K562 (cell line): ENCODE results near the gene FXR1. TPM values are rescaled to one million over a fixed set of nuclear protein-coding genes. Genes with fewer than 3 reads are reported as not detected.

Experiments used
- AFF4 ChIP-seq: sonication (generic); formaldehyde crosslinking; IDR thresholded peaks from 2 replicates; pipeline ENCODE4 v1.8.0; 2023; ENCODE audit warnings: mild to moderate bottlenecking, missing genetic modification reagents
- BRD9 ChIP-seq: fragments of 450-650 bp; IDR thresholded peaks from 2 replicates; pipeline ENCODE4 v1.6.1; 2018; ENCODE audit warnings: low read depth; ENCODE audit not compliant: partially characterized antibody
- CBX5 ChIP-seq: IDR thresholded peaks from 2 replicates; pipeline ENCODE4 v1.6.1; 2014; ENCODE audit warnings: low read depth, borderline replicate concordance
- EGR1 ChIP-seq: fragments of 450-650 bp; conservative IDR thresholded peaks from 2 replicates; pipeline ENCODE4 v1.6.1; 2017; ENCODE audit warnings: mild to moderate bottlenecking
- ERF ChIP-seq: fragments of 450-650 bp; formaldehyde crosslinking; IDR thresholded peaks from 2 replicates; pipeline ENCODE4 v1.4.0; 2020; ENCODE audit warnings: mild to moderate bottlenecking, mixed read lengths
- FOXP1 ChIP-seq: sonication (generic); formaldehyde crosslinking; IDR thresholded peaks from 2 replicates; pipeline ENCODE4 v1.8.0; 2022; ENCODE audit warnings: mild to moderate bottlenecking, missing genetic modification reagents
- JUND ChIP-seq, 2 experiments: IDR thresholded peaks; 2 replicates in 1 of 2; 3 replicates in 1 of 2; pipeline ENCODE4 v1.6.1; 2011; ENCODE audit warnings: borderline replicate concordance in 2 of 2, low read depth in 2 of 2, low read length in 2 of 2, improper control_type of control experiment in 1 of 2, missing biosample characterization in 1 of 2, missing genetic modification characterization in 1 of 2, missing genetic modification reagents in 1 of 2
- LCOR ChIP-seq: sonication (generic); formaldehyde crosslinking; IDR thresholded peaks from 2 replicates; pipeline ENCODE4 v1.8.0; 2022; ENCODE audit warnings: mild to moderate bottlenecking, missing genetic modification reagents
- PCBP1 ChIP-seq: fragments of 200-400 bp; formaldehyde crosslinking; IDR thresholded peaks from 2 replicates; pipeline ENCODE4 v1.6.1; 2018; ENCODE audit warnings: mild to moderate bottlenecking, low read depth, low read length; ENCODE audit not compliant: poor library complexity, severe bottlenecking
- POLR2G ChIP-seq: fragments of 200-400 bp; formaldehyde crosslinking; IDR thresholded peaks from 2 replicates; pipeline ENCODE4 v1.6.1; 2017; ENCODE audit warnings: low read depth, mild to moderate bottlenecking, antibody characterized with exemption, low read length, moderate library complexity
- RB1 ChIP-seq: fragments of 450-650 bp; IDR thresholded peaks from 2 replicates; pipeline ENCODE4 v1.6.1; 2017; ENCODE audit warnings: low read depth, mild to moderate bottlenecking
- RBBP5 ChIP-seq: fragments of 200-600 bp; sonication (generic); IDR thresholded peaks from 2 replicates; pipeline ENCODE4 v1.6.1; 2012; ENCODE audit warnings: borderline replicate concordance, mild to moderate bottlenecking, low read length, control low read depth, inconsistent platforms; ENCODE audit not compliant: insufficient read depth, poor library complexity, severe bottlenecking
- SMARCB1 ChIP-seq: IDR thresholded peaks from 2 replicates; pipeline ENCODE4 v1.6.1; 2011; ENCODE audit warnings: improper control_type of control experiment, low read depth; ENCODE audit not compliant: insufficient read length
- YY1 ChIP-seq, 3 experiments: IDR thresholded peaks; 2 replicates each; pipeline ENCODE4 v1.6.1; 2011; ENCODE audit warnings: low read length in 2 of 3, mild to moderate bottlenecking in 2 of 3, moderate library complexity in 2 of 3, borderline replicate concordance in 1 of 3, control low read depth in 1 of 3, low read depth in 1 of 3; ENCODE audit not compliant: insufficient read depth in 3 of 3, insufficient replicate concordance in 2 of 3, control insufficient read depth in 1 of 3, insufficient read length in 1 of 3; ENCODE audit errors: extremely low read depth in 1 of 3
- ZNF224 ChIP-seq: sonication (generic); formaldehyde crosslinking; IDR thresholded peaks from 2 replicates; pipeline ENCODE4 v1.8.0; 2022; ENCODE audit warnings: mild to moderate bottlenecking, missing genetic modification reagents
- polyA plus RNA-seq, 8 experiments: library from polyadenylated mRNA; depleted of rRNA in 4 of 8; stranded (reverse) in 5 of 8; unstranded in 3 of 8; fragments of >200 nt; fragmentation: Nextera tagmentation in 2 of 8; fragmentation: Illumina TruSeq in 1 of 8; extraction: Ambion mirVana in 2 of 8; extraction: Trizol in 1 of 8; gene quantifications; 2 replicates each; pipeline versions ENCODE4 v1.2.1 to v1.2.3, GENCODE V29; 2011 to 2014; ENCODE audit warnings: inconsistent platforms in 1 of 8, missing spikeins in 1 of 8
- total RNA-seq, 7 experiments: library from RNA; depleted of rRNA in 6 of 7; stranded (reverse); fragments of >200 nt in 6 of 7; fragmentation: Illumina TruSeq in 2 of 7; extraction: Trizol in 2 of 7; gene quantifications; 2 replicates each; pipeline versions ENCODE4 v1.2.1 to v1.2.3, GENCODE V29; 2011 to 2021; ENCODE audit warnings: low replicate concordance in 1 of 7
- TF ChIP-seq, protein P1 (sequence below), 2 experiments: IDR thresholded peaks; 2 replicates each; pipeline ENCODE4 v1.6.1; 2012; ENCODE audit warnings: improper control_type of control experiment in 2 of 2, low read depth in 2 of 2, low read length in 2 of 2, borderline replicate concordance in 1 of 2

The FXR1 gene
- total and polyA plus RNA-seq, 9 of the 15 experiments (the other 6 are each of a cell fraction or from before 2014, with no cell fraction given), result 59.4 to 177 (median 136) TPM

GRCh38 chr3:180989291-180990163 lies 77.1 kb downstream of the FXR1 start, which contains the start of gene DNAJC19 (continued):
- TF ChIP-seq RBBP5 (peak; percentile 87), ERF (CRISPR knock-in tag) (peak; percentile 51; the same call in 1 of the 2 replicates), LCOR (CRISPR knock-in tag) (peak; percentile 72), JUND (IDR thresholded peaks at IDR 0.05; ENCODE audit: borderline replicate concordance, low read depth, low read length) (peak; percentile 48), JUND (tag; IDR thresholded peaks at IDR 0.05; ENCODE audit: borderline replicate concordance, low read depth, low read length) (peak; percentile 25; the same call in 1 of the 3 replicates), PCBP1 (no peak), AFF4 (peak; percentile 75; the same call in 1 of the 2 replicates), POLR2G (peak; percentile 94), YY1 (IDR thresholded peaks at IDR 0.05; ENCODE audit: borderline replicate concordance in 1 of 3, control insufficient read depth in 1 of 3, extremely low read depth in 1 of 3, insufficient read depth in 3 of 3, insufficient read length in 1 of 3, insufficient replicate concordance in 2 of 3, low read depth in 1 of 3, low read length in 2 of 3) (peak in 2 of 3 experiments; percentile 50 to 71), EGR1 (peak; percentile 24; the same call in 1 of the 2 replicates), SMARCB1 (no peak), CBX5 (0 out of 2 replicates have a peak, but pooled peaks have one; percentile 40), FOXP1 (CRISPR knock-in tag) (0 out of 2 replicates have a peak, but pooled peaks have one; percentile 34), ZNF224 (CRISPR knock-in tag) (no peak), BRD9 (no peak), RB1 (peak; percentile 76; the same call in 1 of the 2 replicates)
- TF ChIP-seq, protein P1, sequence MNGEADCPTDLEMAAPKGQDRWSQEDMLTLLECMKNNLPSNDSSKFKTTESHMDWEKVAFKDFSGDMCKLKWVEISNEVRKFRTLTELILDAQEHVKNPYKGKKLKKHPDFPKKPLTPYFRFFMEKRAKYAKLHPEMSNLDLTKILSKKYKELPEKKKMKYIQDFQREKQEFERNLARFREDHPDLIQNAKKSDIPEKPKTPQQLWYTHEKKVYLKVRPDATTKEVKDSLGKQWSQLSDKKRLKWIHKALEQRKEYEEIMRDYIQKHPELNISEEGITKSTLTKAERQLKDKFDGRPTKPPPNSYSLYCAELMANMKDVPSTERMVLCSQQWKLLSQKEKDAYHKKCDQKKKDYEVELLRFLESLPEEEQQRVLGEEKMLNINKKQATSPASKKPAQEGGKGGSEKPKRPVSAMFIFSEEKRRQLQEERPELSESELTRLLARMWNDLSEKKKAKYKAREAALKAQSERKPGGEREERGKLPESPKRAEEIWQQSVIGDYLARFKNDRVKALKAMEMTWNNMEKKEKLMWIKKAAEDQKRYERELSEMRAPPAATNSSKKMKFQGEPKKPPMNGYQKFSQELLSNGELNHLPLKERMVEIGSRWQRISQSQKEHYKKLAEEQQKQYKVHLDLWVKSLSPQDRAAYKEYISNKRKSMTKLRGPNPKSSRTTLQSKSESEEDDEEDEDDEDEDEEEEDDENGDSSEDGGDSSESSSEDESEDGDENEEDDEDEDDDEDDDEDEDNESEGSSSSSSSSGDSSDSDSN (IDR thresholded peaks at IDR 0.05; ENCODE audit: borderline replicate concordance in 1 of 2, low read depth in 2 of 2, low read length in 2 of 2), result peak in 1 of 2 experiments; percentile 52; a peak in 1 of 4 replicates
